ENCODE measurements around the gene MZT2A.
"Not testable (repeated sequence)": the region's sequence is repeated elsewhere in the genome, so short reads cannot be mapped to it uniquely, and the experiment has no call there.

DNA sequence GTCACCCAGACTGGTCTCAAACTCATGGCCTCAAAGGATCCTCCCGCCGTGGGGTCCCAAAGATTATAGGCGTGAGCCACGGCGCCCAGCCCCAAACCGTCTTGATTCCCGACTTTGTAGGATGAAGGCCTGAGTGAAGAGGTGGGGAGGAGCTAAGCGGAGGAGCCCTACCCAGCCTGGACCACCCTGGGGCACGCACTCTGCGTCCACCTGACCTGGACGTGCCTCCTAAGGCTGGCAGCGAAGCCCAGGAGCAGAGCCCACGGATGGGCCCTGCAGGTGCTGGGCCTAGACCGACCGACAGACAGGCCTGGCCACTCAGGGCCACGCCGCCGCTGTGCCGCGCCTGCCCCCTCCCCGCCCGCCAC is 744 bp downstream of the MZT2A start:
- TF ChIP-seq, protein P1, sequence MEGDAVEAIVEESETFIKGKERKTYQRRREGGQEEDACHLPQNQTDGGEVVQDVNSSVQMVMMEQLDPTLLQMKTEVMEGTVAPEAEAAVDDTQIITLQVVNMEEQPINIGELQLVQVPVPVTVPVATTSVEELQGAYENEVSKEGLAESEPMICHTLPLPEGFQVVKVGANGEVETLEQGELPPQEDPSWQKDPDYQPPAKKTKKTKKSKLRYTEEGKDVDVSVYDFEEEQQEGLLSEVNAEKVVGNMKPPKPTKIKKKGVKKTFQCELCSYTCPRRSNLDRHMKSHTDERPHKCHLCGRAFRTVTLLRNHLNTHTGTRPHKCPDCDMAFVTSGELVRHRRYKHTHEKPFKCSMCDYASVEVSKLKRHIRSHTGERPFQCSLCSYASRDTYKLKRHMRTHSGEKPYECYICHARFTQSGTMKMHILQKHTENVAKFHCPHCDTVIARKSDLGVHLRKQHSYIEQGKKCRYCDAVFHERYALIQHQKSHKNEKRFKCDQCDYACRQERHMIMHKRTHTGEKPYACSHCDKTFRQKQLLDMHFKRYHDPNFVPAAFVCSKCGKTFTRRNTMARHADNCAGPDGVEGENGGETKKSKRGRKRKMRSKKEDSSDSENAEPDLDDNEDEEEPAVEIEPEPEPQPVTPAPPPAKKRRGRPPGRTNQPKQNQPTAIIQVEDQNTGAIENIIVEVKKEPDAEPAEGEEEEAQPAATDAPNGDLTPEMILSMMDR (IDR thresholded peaks at IDR 0.05) = not testable (repeated sequence)
- TF ChIP-seq RFX5 (IDR thresholded peaks at IDR 0.05; ENCODE audit: low read length); RCOR1 (IDR thresholded peaks at IDR 0.05; ENCODE audit: low read length); IRF3 (IDR thresholded peaks at IDR 0.05; ENCODE audit: low read depth, low read length); MAX (IDR thresholded peaks at IDR 0.05; ENCODE audit: low read depth); POLR2AphosphoS5 (IDR thresholded peaks at IDR 0.05; ENCODE audit: low read depth, low read length); YY1 (IDR thresholded peaks at IDR 0.05; ENCODE audit: low read depth): not testable (repeated sequence)

All from SK-N-SH (cell line).